Smooth muscle cell (in vitro differentiated cells): ENCODE results near the gene DPYD. TPM values are rescaled to one million over a fixed set of nuclear protein-coding genes. Genes with fewer than 3 reads are reported as not detected.

Experiments used
- DNase-seq: peaks from one replicate; lab custom pipeline; 2025; ENCODE audit not compliant: unreplicated experiment; lab: John Stamatoyannopoulos, UW
- H2AFZ ChIP-seq: fragments of 200-600 bp; sonication (generic); 2 replicates; pipeline ENCODE4 v1.6.0; 2016; ENCODE audit warnings: antibody characterized with exemption, low read depth, mild to moderate bottlenecking
- H3F3A ChIP-seq: fragments of 200-600 bp; sonication (generic); 2 replicates; pipeline ENCODE4 v1.6.0; 2017; ENCODE audit warnings: antibody characterized with exemption, low read depth
- H3K27ac ChIP-seq: fragments of 200-600 bp; sonication (generic); 2 replicates; pipeline ENCODE4 v1.5.1; 2016; ENCODE audit warnings: low read depth, mild to moderate bottlenecking
- H3K27me3 ChIP-seq: fragments of 200-600 bp; sonication (generic); 2 replicates; pipeline ENCODE4 v1.6.1; 2016; ENCODE audit warnings: low read depth, mild to moderate bottlenecking
- H3K36me3 ChIP-seq: fragments of 200-600 bp; sonication (generic); 2 replicates; pipeline ENCODE4 v1.5.1; 2016; ENCODE audit warnings: low read depth
- H3K4me1 ChIP-seq: fragments of 200-600 bp; sonication (generic); 2 replicates; pipeline ENCODE4 v1.5.1; 2016; ENCODE audit warnings: low read depth
- H3K4me2 ChIP-seq: fragments of 200-600 bp; sonication (generic); 2 replicates; pipeline ENCODE4 v1.6.0; 2016; ENCODE audit warnings: mild to moderate bottlenecking
- H3K4me3 ChIP-seq: fragments of 200-600 bp; sonication (generic); 2 replicates; pipeline ENCODE4 v1.5.1; 2016; ENCODE audit warnings: mild to moderate bottlenecking
- H3K79me2 ChIP-seq: fragments of 200-600 bp; sonication (generic); 2 replicates; pipeline ENCODE4 v1.6.0; 2016; ENCODE audit warnings: low read depth, mild to moderate bottlenecking
- H3K9ac ChIP-seq: fragments of 200-600 bp; sonication (generic); 2 replicates; pipeline ENCODE4 v1.6.0; 2016; ENCODE audit warnings: low read depth
- H3K9me3 ChIP-seq: fragments of 200-600 bp; sonication (generic); replicated peaks from 2 replicates; pipeline ENCODE4 v1.5.1; 2016; ENCODE audit warnings: low read depth
- H4K20me1 ChIP-seq: fragments of 200-600 bp; sonication (generic); 2 replicates; pipeline ENCODE4 v1.6.0; 2016; ENCODE audit warnings: low read depth
- whole genome bisulfite sequencing: methylation state at CpG from one replicate; pipeline ENCODE4 v1.1.7; 2016; ENCODE audit warnings: low lambda C conversion rate; 5-methylcytosine and 5-hydroxymethylcytosine counted together
- polyA plus RNA-seq: library from polyadenylated mRNA; unstranded; fragments of >200 nt; fragmentation: Nextera tagmentation; extraction: Ambion mirVana; gene quantifications from 2 replicates; pipeline ENCODE4 v1.2.1, GENCODE V29; 2016
- total RNA-seq: library from RNA; depleted of rRNA; stranded (reverse); fragments of >200 nt; gene quantifications from 2 replicates; pipeline ENCODE4 v1.2.3, GENCODE V29; 2014
- TF ChIP-seq, protein P1 (sequence below): fragments of 200-600 bp; sonication (generic); IDR thresholded peaks from 2 replicates; pipeline ENCODE4 v1.5.1; 2017; ENCODE audit warnings: borderline replicate concordance, mild to moderate bottlenecking, antibody characterized with exemption; ENCODE audit not compliant: insufficient read depth, poor library complexity, severe bottlenecking

DPYD gene
- total and polyA plus RNA-seq, 2 experiments from 2014 or later: 1.8 to 2.0 TPM

GRCh38 chr1:97412737-97413136 lies 508.1 kb downstream of the DPYD start:
- H3K79me2 ChIP-seq: no peaks in the 10 kb centered on the region
- H3K4me1 ChIP-seq: no peaks in the 10 kb centered on the region
- no peak for DNase-seq
- no peak overlapping the region for H2AFZ ChIP-seq
- H3K27me3 ChIP-seq: no peaks in the 10 kb centered on the region
- H3F3A ChIP-seq: no peaks in the 10 kb centered on the region
- TF ChIP-seq, protein P1, sequence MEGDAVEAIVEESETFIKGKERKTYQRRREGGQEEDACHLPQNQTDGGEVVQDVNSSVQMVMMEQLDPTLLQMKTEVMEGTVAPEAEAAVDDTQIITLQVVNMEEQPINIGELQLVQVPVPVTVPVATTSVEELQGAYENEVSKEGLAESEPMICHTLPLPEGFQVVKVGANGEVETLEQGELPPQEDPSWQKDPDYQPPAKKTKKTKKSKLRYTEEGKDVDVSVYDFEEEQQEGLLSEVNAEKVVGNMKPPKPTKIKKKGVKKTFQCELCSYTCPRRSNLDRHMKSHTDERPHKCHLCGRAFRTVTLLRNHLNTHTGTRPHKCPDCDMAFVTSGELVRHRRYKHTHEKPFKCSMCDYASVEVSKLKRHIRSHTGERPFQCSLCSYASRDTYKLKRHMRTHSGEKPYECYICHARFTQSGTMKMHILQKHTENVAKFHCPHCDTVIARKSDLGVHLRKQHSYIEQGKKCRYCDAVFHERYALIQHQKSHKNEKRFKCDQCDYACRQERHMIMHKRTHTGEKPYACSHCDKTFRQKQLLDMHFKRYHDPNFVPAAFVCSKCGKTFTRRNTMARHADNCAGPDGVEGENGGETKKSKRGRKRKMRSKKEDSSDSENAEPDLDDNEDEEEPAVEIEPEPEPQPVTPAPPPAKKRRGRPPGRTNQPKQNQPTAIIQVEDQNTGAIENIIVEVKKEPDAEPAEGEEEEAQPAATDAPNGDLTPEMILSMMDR: no peak
- H3K9me3 ChIP-seq: no peaks in the 10 kb centered on the region
- no peaks in the 10 kb centered on the region for H4K20me1 ChIP-seq
- no peak overlapping the region for H3K9ac ChIP-seq
- no peak overlapping the region for H3K27ac ChIP-seq
- H3K4me2 ChIP-seq: peak overlapping the region; percentile 20
- 72% methylated on average over 1 of the region's 1 CpG for WGBS
- no peak overlapping the region for H3K4me3 ChIP-seq
- H3K36me3 ChIP-seq: no peaks in the 10 kb centered on the region

GRCh38 chr1:97412166-97412565 lies 508.7 kb downstream of the DPYD start:
- Histone ChIP-seq H3K4me1 (no peaks in the 10 kb centered on the region), H3K9ac (no peak overlapping the region), H3K79me2 (no peaks in the 10 kb centered on the region), H2AFZ (peak overlapping the region; percentile 42), H3K4me3 (no peak overlapping the region), H3K27ac (no peak overlapping the region), H3F3A (no peaks in the 10 kb centered on the region), H4K20me1 (no peaks in the 10 kb centered on the region), H3K4me2 (no peak overlapping the region), H3K36me3 (no peaks in the 10 kb centered on the region), H3K9me3 (no peaks in the 10 kb centered on the region), H3K27me3 (no peaks in the 10 kb centered on the region)
- TF ChIP-seq, protein P1: no peak
- 58% methylated on average over 4 of the region's 4 CpGs for WGBS
- no peak for DNase-seq

- H3K27me3 ChIP-seq: no peaks in the 10 kb centered on the region
- H3K9ac ChIP-seq: no peak overlapping the region
- no peaks in the 10 kb centered on the region for H3K36me3 ChIP-seq
- no peak overlapping the region for H3K27ac ChIP-seq
- no peak overlapping the region for H3K4me3 ChIP-seq
- TF ChIP-seq, protein P1: no peak
- WGBS: 83% methylated on average over 3 of the region's 3 CpGs
- no peaks in the 10 kb centered on the region for H3K9me3 ChIP-seq
- no peaks in the 10 kb centered on the region for H4K20me1 ChIP-seq
- no peaks in the 10 kb centered on the region for H3K79me2 ChIP-seq
- DNase-seq: no peak
- H3K4me1 ChIP-seq: no peaks in the 10 kb centered on the region
- H3K4me2 ChIP-seq: no peak overlapping the region
- no peaks in the 10 kb centered on the region for H3F3A ChIP-seq
- no peak overlapping the region for H2AFZ ChIP-seq
Measured at GRCh38 chr1:97396463-97396862, 524.4 kb downstream of the DPYD start.

DNA sequence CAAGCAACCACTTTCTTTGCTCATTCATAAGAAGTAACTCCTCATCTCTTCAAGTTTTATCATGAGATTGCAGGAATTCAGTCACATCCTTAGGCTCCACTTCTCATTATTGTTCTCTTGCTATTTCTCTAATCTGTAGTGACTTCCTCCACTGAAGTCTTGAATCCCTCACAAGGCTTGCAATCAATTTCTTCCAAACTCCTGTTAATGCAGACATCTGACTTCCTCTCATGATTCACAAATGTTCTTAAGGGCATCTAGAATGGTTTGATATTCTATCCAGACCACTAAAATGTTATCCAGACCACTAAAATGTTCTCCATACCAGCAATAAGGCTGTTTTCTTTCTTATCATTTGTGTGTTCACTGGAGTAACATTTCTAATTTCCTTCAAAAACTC lies 528.1 kb downstream of the DPYD start:
- Histone ChIP-seq H3K9me3 (no peaks in the 10 kb centered on the region), H3K36me3 (no peaks in the 10 kb centered on the region), H3K4me2 (no peak overlapping the region), H3K4me3 (no peak overlapping the region), H3K9ac (no peak overlapping the region), H3K4me1 (no peaks in the 10 kb centered on the region), H4K20me1 (no peaks in the 10 kb centered on the region), H3K27me3 (no peaks in the 10 kb centered on the region), H2AFZ (peak overlapping the region; percentile 25), H3K27ac (no peak overlapping the region), H3F3A (no peaks in the 10 kb centered on the region), H3K79me2 (no peaks in the 10 kb centered on the region)
- DNase-seq: no peak
- TF ChIP-seq, protein P1: no peak
